ENCODE measurements around the gene LHFPL6. TPM values are rescaled to one million over a fixed set of nuclear protein-coding genes. Genes with fewer than 3 reads are reported as not detected.

Gene LHFPL6
- total RNA-seq, 6 experiments from 2014 or later: 57.5 to 75.3 (median 61.4) TPM

- Mint-ChIP-seq H3K9me3 (no peaks in the 10 kb centered on the region), H3K36me3 (ENCODE audit: low read depth) (no peaks in the 10 kb centered on the region), H3K27ac (no peak overlapping the region), H3K4me3 (no peak overlapping the region), H3K4me1 (ENCODE audit: low read depth) (peaks cover 32% of the 10 kb centered on the region), H3K27me3 (ENCODE audit: insufficient read depth) (no peaks in the 10 kb centered on the region; the same call in 1 of the 2 replicates)
- TF ChIP-seq, protein P1, sequence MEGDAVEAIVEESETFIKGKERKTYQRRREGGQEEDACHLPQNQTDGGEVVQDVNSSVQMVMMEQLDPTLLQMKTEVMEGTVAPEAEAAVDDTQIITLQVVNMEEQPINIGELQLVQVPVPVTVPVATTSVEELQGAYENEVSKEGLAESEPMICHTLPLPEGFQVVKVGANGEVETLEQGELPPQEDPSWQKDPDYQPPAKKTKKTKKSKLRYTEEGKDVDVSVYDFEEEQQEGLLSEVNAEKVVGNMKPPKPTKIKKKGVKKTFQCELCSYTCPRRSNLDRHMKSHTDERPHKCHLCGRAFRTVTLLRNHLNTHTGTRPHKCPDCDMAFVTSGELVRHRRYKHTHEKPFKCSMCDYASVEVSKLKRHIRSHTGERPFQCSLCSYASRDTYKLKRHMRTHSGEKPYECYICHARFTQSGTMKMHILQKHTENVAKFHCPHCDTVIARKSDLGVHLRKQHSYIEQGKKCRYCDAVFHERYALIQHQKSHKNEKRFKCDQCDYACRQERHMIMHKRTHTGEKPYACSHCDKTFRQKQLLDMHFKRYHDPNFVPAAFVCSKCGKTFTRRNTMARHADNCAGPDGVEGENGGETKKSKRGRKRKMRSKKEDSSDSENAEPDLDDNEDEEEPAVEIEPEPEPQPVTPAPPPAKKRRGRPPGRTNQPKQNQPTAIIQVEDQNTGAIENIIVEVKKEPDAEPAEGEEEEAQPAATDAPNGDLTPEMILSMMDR (IDR thresholded peaks at IDR 0.05): no peak
- DNase-seq: no peak
These were observed 151.7 kb downstream of the LHFPL6 start for GRCh38 chr13:39451301-39451700.

- H3K36me3 Mint-ChIP-seq (ENCODE audit: low read depth): no peaks in the 10 kb centered on the region
- no peak for DNase-seq
- TF ChIP-seq, protein P1 (IDR thresholded peaks at IDR 0.05): no peak
- H3K4me3 Mint-ChIP-seq: no peak overlapping the region
- H3K27ac Mint-ChIP-seq: no peak overlapping the region
- no peaks in the 10 kb centered on the region; the same call in 1 of the 2 replicates for H3K27me3 Mint-ChIP-seq (ENCODE audit: insufficient read depth)
- peaks cover 24% of the 10 kb centered on the region for H3K4me1 Mint-ChIP-seq (ENCODE audit: low read depth)
- no peaks in the 10 kb centered on the region for H3K9me3 Mint-ChIP-seq
These were observed 152.8 kb downstream of the LHFPL6 start for GRCh38 chr13:39450176-39450575.

- Mint-ChIP-seq H3K27me3 (ENCODE audit: insufficient read depth) (no peaks in the 10 kb centered on the region; the same call in 1 of the 2 replicates), H3K4me1 (ENCODE audit: low read depth) (peaks cover 24% of the 10 kb centered on the region), H3K9me3 (no peaks in the 10 kb centered on the region), H3K36me3 (ENCODE audit: low read depth) (no peaks in the 10 kb centered on the region), H3K27ac (no peak overlapping the region), H3K4me3 (no peak overlapping the region)
- TF ChIP-seq, protein P1 (IDR thresholded peaks at IDR 0.05): no peak
- DNase-seq: no peak
These were observed 154.2 kb downstream of the LHFPL6 start for GRCh38 chr13:39448834-39449233.

DNA sequence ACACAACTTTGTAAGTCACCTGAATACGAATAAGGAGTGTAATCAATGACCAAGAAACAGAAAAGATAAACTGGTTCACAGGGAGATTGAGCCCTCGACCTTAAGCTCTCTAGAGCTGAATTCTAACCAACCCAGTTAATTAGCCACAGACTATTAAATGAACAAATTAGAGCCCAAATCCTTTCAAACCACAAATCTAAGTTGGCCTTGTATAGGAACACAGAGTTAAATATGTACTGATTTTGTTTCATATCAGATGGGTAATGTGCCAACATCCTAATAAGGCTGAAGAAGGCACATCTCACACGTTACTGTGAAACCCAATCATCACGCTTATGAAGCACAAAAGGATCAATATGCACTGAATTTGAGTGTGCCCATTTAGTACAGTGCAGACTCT is 156.1 kb downstream of the LHFPL6 start:
- DNase-seq: no peak
- no peak overlapping the region for H3K4me3 Mint-ChIP-seq
- no peaks in the 10 kb centered on the region for H3K36me3 Mint-ChIP-seq (ENCODE audit: low read depth)
- TF ChIP-seq, protein P1 (IDR thresholded peaks at IDR 0.05): no peak
- H3K27ac Mint-ChIP-seq: no peak overlapping the region
- peaks cover 12% of the 10 kb centered on the region for H3K4me1 Mint-ChIP-seq (ENCODE audit: low read depth)
- no peaks in the 10 kb centered on the region; the same call in 1 of the 2 replicates for H3K27me3 Mint-ChIP-seq (ENCODE audit: insufficient read depth)
- no peaks in the 10 kb centered on the region for H3K9me3 Mint-ChIP-seq

- Mint-ChIP-seq H3K27me3 (ENCODE audit: insufficient read depth) (no peaks in the 10 kb centered on the region; the same call in 1 of the 2 replicates), H3K4me3 (no peak overlapping the region), H3K9me3 (0 out of 2 replicates have a peak, but pooled peaks cover under 1% of the 10 kb centered on the region), H3K36me3 (ENCODE audit: low read depth) (peaks cover 3% of the 10 kb centered on the region), H3K27ac (no peak overlapping the region), H3K4me1 (ENCODE audit: low read depth) (0 out of 2 replicates have a peak, but pooled peaks cover 6% of the 10 kb centered on the region)
- no peak for DNase-seq
- TF ChIP-seq, protein P1 (IDR thresholded peaks at IDR 0.05): no peak
These were observed 158.1 kb downstream of the LHFPL6 start for GRCh38 chr13:39444866-39445265.

GRCh38 chr13:39433651-39434050 is 169.3 kb downstream of the LHFPL6 start:
- TF ChIP-seq, protein P1 (IDR thresholded peaks at IDR 0.05): no peak
- no peak for DNase-seq

More at GRCh38 chr13:39433651-39434050, 169.3 kb downstream of the LHFPL6 start:
- H3K27ac Mint-ChIP-seq: no peak overlapping the region
- no peak overlapping the region for H3K4me3 Mint-ChIP-seq
- H3K36me3 Mint-ChIP-seq (ENCODE audit: low read depth): peaks cover 25% of the 10 kb centered on the region
- H3K4me1 Mint-ChIP-seq (ENCODE audit: low read depth): no peaks in the 10 kb centered on the region
- peaks cover 3% of the 10 kb centered on the region for H3K27me3 Mint-ChIP-seq (ENCODE audit: insufficient read depth)
- H3K9me3 Mint-ChIP-seq: peaks cover 16% of the 10 kb centered on the region

Measured in HFFc6 (cell line).